Liver (tissue), 3 donors: ENCODE data around the gene OSBP2.

Source experiments
- CTCF ChIP-seq: fragments of 150-350 bp; IDR thresholded peaks from 2 replicates; pipeline ENCODE4 v1.5.1; 2017; ENCODE audit warnings: improper control_type of control experiment, low read depth, low read length; ENCODE audit not compliant: missing input control
- MAX ChIP-seq: IDR thresholded peaks from 2 replicates; pipeline ENCODE4 v1.6.1; 2016; ENCODE audit warnings: antibody characterized with exemption
- RAD21 ChIP-seq, 2 donors: IDR thresholded peaks; 2 replicates each; pipeline ENCODE4 v1.6.1; 2016; ENCODE audit warnings: antibody characterized with exemption in 2 of 2, mild to moderate bottlenecking in 2 of 2
- REST ChIP-seq: IDR thresholded peaks from 2 replicates; pipeline ENCODE4 v1.6.1; 2016; ENCODE audit warnings: antibody characterized with exemption, mild to moderate bottlenecking
- donor health status: healthy.
- donor health status: healthy.

GRCh38 chr22:30717952-30718351 is 23.3 kb downstream of the OSBP2 start:
- TF ChIP-seq REST: no peak
- TF ChIP-seq CTCF: no peak
- TF ChIP-seq MAX: no peak
- no peak for TF ChIP-seq RAD21 (IDR thresholded peaks at IDR 0.05)
